Measurements from ENCODE around the gene BTRC.

Gene BTRC

DNA sequence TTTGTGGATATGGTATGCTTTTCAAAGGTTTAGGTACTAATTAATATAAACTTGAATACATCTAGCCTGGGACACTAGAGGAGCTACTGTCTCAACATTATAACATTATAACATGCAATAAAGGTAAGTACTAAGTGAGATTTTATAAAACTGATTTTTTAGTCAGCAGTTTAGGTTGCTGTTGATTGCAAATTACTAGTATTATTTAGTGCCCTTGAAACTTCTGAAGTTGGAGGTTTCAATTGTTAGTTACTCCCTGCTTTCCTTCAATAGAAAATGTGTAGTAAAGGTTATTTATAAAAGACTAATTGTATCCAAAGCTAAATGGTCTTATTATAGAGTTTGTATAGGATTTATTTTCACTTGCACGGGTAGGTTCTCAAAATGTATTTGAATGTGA is 138.8 kb downstream of the BTRC start:
- H2AK5ac ChIP-seq (ENCODE audit: low read length) = no peak overlapping the region
- no peaks in the 10 kb centered on the region for H3K27me3 ChIP-seq (ENCODE audit: insufficient read depth, low read length)
- no peak overlapping the region for H2BK120ac ChIP-seq (ENCODE audit: insufficient read depth, low read length, poor library complexity)
- H3K4me1 ChIP-seq (ENCODE audit: control insufficient read depth in 1 of 2, insufficient read depth in 2 of 2, low read length in 2 of 2) = no peaks in the 10 kb centered on the region
- H3K14ac ChIP-seq (ENCODE audit: low read length) = no peak overlapping the region
- no peak overlapping the region for H3K4me2 ChIP-seq (ENCODE audit: low read length)
- H3K27ac ChIP-seq (ENCODE audit: low read depth, low read length) = no peak overlapping the region
- H3K18ac ChIP-seq (ENCODE audit: low read length) = no peak overlapping the region
- H3K4ac ChIP-seq (ENCODE audit: low read depth, low read length) = no peak overlapping the region
- no peak overlapping the region for H2BK5ac ChIP-seq (ENCODE audit: low read depth, low read length, poor library complexity)
- no peak overlapping the region for H2AFZ ChIP-seq (ENCODE audit: insufficient read depth, low read length, poor library complexity)
- no peak overlapping the region for H4K8ac ChIP-seq (ENCODE audit: low read depth, low read length)
- no CpG with 5 or more reads among the region's 1 CpG for WGBS (ENCODE audit: extremely low coverage, insufficient coverage, insufficient read length)
- no peak overlapping the region for H2BK12ac ChIP-seq (ENCODE audit: low read length)
- H3K79me1 ChIP-seq (ENCODE audit: low read length) = no peaks in the 10 kb centered on the region
- H4K12ac ChIP-seq (ENCODE audit: low read depth, low read length) = no peak overlapping the region
- H3K9me3 ChIP-seq (ENCODE audit: insufficient read depth, low read depth, low read length) = no peaks in the 10 kb centered on the region
- no peak for DNase-seq
- H3K36me3 ChIP-seq (ENCODE audit: control insufficient read depth in 1 of 2, insufficient read depth in 2 of 2, low read length in 2 of 2) = no peaks in the 10 kb centered on the region
- H3K23ac ChIP-seq (ENCODE audit: low read length) = no peak overlapping the region
- H3K9ac ChIP-seq (ENCODE audit: low read length) = no peak overlapping the region
- H4K91ac ChIP-seq (ENCODE audit: low read depth, low read length) = no peak overlapping the region
- no peaks in the 10 kb centered on the region for H3K79me2 ChIP-seq (ENCODE audit: control insufficient read depth, insufficient read depth, low read length, poor library complexity)
- no peak overlapping the region for H3K4me3 ChIP-seq (ENCODE audit: low read depth, low read length)

- H3K4me3 ChIP-seq (ENCODE audit: low read depth, low read length) = no peak overlapping the region
- H3K79me1 ChIP-seq (ENCODE audit: low read length) = no peaks in the 10 kb centered on the region
- no peak overlapping the region for H2AK5ac ChIP-seq (ENCODE audit: low read length)
- no peak overlapping the region for H3K27ac ChIP-seq (ENCODE audit: low read depth, low read length)
- no peaks in the 10 kb centered on the region for H3K27me3 ChIP-seq (ENCODE audit: insufficient read depth, low read length)
- H2BK12ac ChIP-seq (ENCODE audit: low read length) = no peak overlapping the region
- H4K12ac ChIP-seq (ENCODE audit: low read depth, low read length) = no peak overlapping the region
- no peak overlapping the region for H3K18ac ChIP-seq (ENCODE audit: low read length)
- H4K91ac ChIP-seq (ENCODE audit: low read depth, low read length) = no peak overlapping the region
- no peak overlapping the region for H4K8ac ChIP-seq (ENCODE audit: low read depth, low read length)
- no peak overlapping the region for H3K4me2 ChIP-seq (ENCODE audit: low read length)
- no peak overlapping the region for H2AFZ ChIP-seq (ENCODE audit: insufficient read depth, low read length, poor library complexity)
- no peaks in the 10 kb centered on the region for H3K36me3 ChIP-seq (ENCODE audit: control insufficient read depth in 1 of 2, insufficient read depth in 2 of 2, low read length in 2 of 2)
- H3K23ac ChIP-seq (ENCODE audit: low read length) = no peak overlapping the region
- H3K9me3 ChIP-seq (ENCODE audit: insufficient read depth, low read depth, low read length) = no peaks in the 10 kb centered on the region
- no peak overlapping the region for H3K14ac ChIP-seq (ENCODE audit: low read length)
- no peaks in the 10 kb centered on the region for H3K79me2 ChIP-seq (ENCODE audit: control insufficient read depth, insufficient read depth, low read length, poor library complexity)
- DNase-seq = no peak
- WGBS (ENCODE audit: extremely low coverage, insufficient coverage, insufficient read length) = no CpG with 5 or more reads among the region's 1 CpG
- no peak overlapping the region for H2BK120ac ChIP-seq (ENCODE audit: insufficient read depth, low read length, poor library complexity)
- no peak overlapping the region for H3K4ac ChIP-seq (ENCODE audit: low read depth, low read length)
- no peak overlapping the region for H2BK5ac ChIP-seq (ENCODE audit: low read depth, low read length, poor library complexity)
- H3K4me1 ChIP-seq (ENCODE audit: control insufficient read depth in 1 of 2, insufficient read depth in 2 of 2, low read length in 2 of 2) = no peaks in the 10 kb centered on the region
- no peak overlapping the region for H3K9ac ChIP-seq (ENCODE audit: low read length)
Observed at GRCh38 chr10:101493249-101493648, 139.3 kb downstream of the BTRC start.

GRCh38 chr10:101493782-101494281 is 139.9 kb downstream of the BTRC start:
- no peak overlapping the region for H2BK12ac ChIP-seq (ENCODE audit: low read length)
- no peak overlapping the region for H4K91ac ChIP-seq (ENCODE audit: low read depth, low read length)
- H3K79me1 ChIP-seq (ENCODE audit: low read length) = no peaks in the 10 kb centered on the region
- H3K27ac ChIP-seq (ENCODE audit: low read depth, low read length) = no peak overlapping the region
- no peaks in the 10 kb centered on the region for H3K4me1 ChIP-seq (ENCODE audit: control insufficient read depth in 1 of 2, insufficient read depth in 2 of 2, low read length in 2 of 2)
- H3K36me3 ChIP-seq (ENCODE audit: control insufficient read depth in 1 of 2, insufficient read depth in 2 of 2, low read length in 2 of 2) = no peaks in the 10 kb centered on the region
- no peak overlapping the region for H3K18ac ChIP-seq (ENCODE audit: low read length)
- H3K4me2 ChIP-seq (ENCODE audit: low read length) = no peak overlapping the region
- no peaks in the 10 kb centered on the region for H3K9me3 ChIP-seq (ENCODE audit: insufficient read depth, low read depth, low read length)
- H2BK5ac ChIP-seq (ENCODE audit: low read depth, low read length, poor library complexity) = no peak overlapping the region
- H4K8ac ChIP-seq (ENCODE audit: low read depth, low read length) = no peak overlapping the region
- H2AK5ac ChIP-seq (ENCODE audit: low read length) = no peak overlapping the region
- no peak overlapping the region for H2BK120ac ChIP-seq (ENCODE audit: insufficient read depth, low read length, poor library complexity)
- H3K4ac ChIP-seq (ENCODE audit: low read depth, low read length) = no peak overlapping the region
- H3K14ac ChIP-seq (ENCODE audit: low read length) = no peak overlapping the region
- no peak overlapping the region for H4K12ac ChIP-seq (ENCODE audit: low read depth, low read length)
- no CpG with 5 or more reads among the region's 1 CpG for WGBS (ENCODE audit: extremely low coverage, insufficient coverage, insufficient read length)
- no peaks in the 10 kb centered on the region for H3K79me2 ChIP-seq (ENCODE audit: control insufficient read depth, insufficient read depth, low read length, poor library complexity)
- H3K27me3 ChIP-seq (ENCODE audit: insufficient read depth, low read length) = no peaks in the 10 kb centered on the region
- H3K9ac ChIP-seq (ENCODE audit: low read length) = no peak overlapping the region
- no peak overlapping the region for H2AFZ ChIP-seq (ENCODE audit: insufficient read depth, low read length, poor library complexity)
- no peak for DNase-seq
- H3K4me3 ChIP-seq (ENCODE audit: low read depth, low read length) = no peak overlapping the region
- no peak overlapping the region for H3K23ac ChIP-seq (ENCODE audit: low read length)

DNA sequence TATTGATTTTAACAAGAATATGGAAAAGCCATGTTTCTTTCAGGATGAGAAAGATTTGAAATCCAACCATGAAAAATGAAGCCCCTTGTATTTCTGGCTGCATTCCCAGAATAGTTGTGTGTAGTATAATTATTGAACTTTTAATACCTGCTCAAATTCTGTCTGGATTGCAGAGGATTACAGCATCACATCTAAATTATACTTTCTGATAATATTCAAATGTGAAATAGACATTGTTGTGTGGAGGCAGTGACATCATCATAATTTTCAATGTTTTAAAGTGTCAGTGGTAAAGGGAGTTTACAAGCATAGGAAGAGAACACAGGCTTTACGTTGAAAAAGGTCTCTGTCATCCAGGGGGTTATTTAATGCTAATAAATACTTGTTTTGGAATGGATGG is 140.7 kb downstream of the BTRC start:
- Histone ChIP-seq H2AFZ (ENCODE audit: insufficient read depth, low read length, poor library complexity) (no peak overlapping the region), H2BK12ac (ENCODE audit: low read length) (no peak overlapping the region), H3K79me2 (ENCODE audit: control insufficient read depth, insufficient read depth, low read length, poor library complexity) (no peaks in the 10 kb centered on the region), H2BK5ac (ENCODE audit: low read depth, low read length, poor library complexity) (no peak overlapping the region), H3K9me3 (ENCODE audit: insufficient read depth, low read depth, low read length) (no peaks in the 10 kb centered on the region), H2AK5ac (ENCODE audit: low read length) (no peak overlapping the region), H4K12ac (ENCODE audit: low read depth, low read length) (no peak overlapping the region), H2BK120ac (ENCODE audit: insufficient read depth, low read length, poor library complexity) (no peak overlapping the region), H3K4me2 (ENCODE audit: low read length) (no peak overlapping the region), H3K4me1 (ENCODE audit: control insufficient read depth in 1 of 2, insufficient read depth in 2 of 2, low read length in 2 of 2) (no peaks in the 10 kb centered on the region), H3K27ac (ENCODE audit: low read depth, low read length) (no peak overlapping the region), H3K27me3 (ENCODE audit: insufficient read depth, low read length) (no peaks in the 10 kb centered on the region), H3K79me1 (ENCODE audit: low read length) (no peaks in the 10 kb centered on the region), H3K14ac (ENCODE audit: low read length) (no peak overlapping the region), H3K36me3 (ENCODE audit: control insufficient read depth in 1 of 2, insufficient read depth in 2 of 2, low read length in 2 of 2) (no peaks in the 10 kb centered on the region), H3K4me3 (ENCODE audit: low read depth, low read length) (no peak overlapping the region), H3K9ac (ENCODE audit: low read length) (no peak overlapping the region), H3K18ac (ENCODE audit: low read length) (no peak overlapping the region), H3K23ac (ENCODE audit: low read length) (no peak overlapping the region), H3K4ac (ENCODE audit: low read depth, low read length) (no peak overlapping the region), H4K91ac (ENCODE audit: low read depth, low read length) (no peak overlapping the region), H4K8ac (ENCODE audit: low read depth, low read length) (no peak overlapping the region)
- no CpG with 5 or more reads among the region's 1 CpG for WGBS (ENCODE audit: extremely low coverage, insufficient coverage, insufficient read length)
- no peak for DNase-seq

Measured in trophoblast cell (in vitro differentiated cells and primary cell).